GM19240 (cell line): ENCODE results near the gene HELB.

Source experiments
- DNase-seq: peaks from one replicate; pipeline ENCODE4 v3.0.0; 2011; ENCODE audit warnings: low spot score; ENCODE audit not compliant: insufficient read length

The HELB gene

DNA sequence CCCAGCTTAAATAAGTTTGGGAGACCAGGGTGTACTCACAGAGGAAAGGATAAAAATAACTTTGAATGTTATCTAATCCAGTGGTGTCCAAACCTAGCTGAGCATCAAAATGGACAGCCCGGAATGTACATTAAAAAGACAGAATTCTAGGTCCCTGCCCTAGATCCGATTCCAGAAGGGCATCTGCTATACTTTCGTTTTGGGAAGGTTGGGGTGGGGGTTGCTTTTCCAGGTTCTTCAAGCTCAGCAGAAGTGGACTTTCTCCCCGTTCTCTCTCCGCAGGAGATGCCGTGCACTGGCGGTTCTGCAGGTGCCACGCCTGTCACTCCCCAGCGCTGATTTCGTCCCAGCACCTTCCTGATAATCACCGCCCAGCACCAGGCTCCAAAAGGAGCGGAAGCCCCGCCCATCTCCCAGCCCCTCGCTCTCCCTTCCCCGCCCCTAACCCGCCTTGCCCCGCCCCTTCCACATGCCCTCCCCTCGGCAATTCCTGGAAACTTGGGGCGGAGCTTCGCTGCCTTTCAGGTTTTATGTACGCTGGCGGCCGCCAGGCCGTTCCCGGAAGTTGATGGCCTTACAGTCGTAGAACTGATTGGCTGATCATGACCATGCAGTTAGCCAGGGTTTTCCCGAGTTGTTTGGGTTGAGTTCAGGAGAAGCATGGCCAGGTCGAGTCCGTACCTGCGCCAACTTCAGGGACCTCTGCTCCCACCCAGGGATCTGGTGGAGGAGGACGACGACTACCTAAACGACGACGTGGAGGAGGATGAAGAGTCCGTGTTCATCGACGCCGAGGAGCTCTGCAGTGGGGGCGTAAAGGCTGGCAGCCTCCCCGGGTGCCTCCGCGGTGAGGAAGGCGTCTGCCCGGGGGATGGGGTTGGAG is at the start of gene HELB:
HELB (plus strand) TSS at position 550 of the 883 bp plus-strand sequence; CDS start at position 661, 111 bp downstream.
- DNase-seq, result peak; percentile 63

DNA sequence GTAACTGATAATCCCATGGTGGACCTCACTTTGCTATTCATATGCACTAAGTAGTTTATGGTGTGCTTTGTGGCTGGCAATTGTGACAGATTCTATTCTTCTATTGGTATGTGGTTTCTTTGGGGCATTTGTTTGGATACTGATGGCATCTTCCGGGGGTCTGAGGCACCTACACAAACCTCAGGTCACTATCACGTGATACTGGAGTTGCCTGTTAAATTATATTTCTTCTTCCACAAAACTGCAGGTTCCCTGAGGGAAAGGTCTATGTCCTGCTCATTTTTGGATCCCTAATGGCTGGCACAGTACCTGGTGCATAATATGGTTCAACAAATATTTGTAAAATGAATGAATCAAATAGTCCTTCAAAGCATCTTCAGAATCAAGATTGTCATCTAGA is 49.5 kb upstream of the HELB start:
- DNase-seq, result no peak

DNA sequence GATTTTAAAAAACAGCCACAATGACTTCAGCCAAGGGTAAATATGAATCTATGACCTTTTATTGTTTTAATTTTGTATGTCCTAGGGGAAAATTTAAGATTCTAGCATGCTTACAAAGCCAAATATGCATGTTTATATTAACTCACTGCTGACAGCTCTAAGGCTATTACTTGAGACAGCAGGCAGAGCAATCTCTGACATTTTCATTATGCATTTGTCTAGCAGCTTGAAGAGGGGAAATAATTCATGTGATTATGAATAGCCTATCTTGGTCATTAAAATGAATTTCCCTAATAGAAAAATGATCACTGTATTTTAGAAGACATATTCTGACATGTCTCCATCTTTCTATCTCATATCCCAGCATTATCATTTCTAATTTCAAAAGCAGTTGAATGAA is 46.6 kb upstream of the HELB start:
- DNase-seq, result no peak

DNA sequence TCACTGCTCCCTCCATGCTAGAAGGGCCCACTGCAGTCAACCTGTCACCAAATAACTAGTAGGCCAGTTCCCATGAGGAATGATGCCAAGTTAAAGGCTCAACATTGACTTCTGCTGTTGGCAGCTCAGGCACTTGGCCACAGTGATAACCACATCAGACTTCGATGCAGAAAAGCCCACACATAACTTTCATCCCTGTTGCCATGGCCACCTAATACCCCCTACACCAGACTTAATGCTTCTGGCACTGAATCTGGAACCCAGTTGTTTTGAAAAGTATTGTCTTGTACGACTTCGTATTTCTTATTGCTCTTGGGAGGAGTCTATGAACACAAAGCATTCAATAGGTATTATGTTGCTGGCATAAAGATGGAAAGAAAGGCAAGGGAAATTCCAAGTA is 44.3 kb upstream of the HELB start:
- DNase-seq, result no peak

DNA sequence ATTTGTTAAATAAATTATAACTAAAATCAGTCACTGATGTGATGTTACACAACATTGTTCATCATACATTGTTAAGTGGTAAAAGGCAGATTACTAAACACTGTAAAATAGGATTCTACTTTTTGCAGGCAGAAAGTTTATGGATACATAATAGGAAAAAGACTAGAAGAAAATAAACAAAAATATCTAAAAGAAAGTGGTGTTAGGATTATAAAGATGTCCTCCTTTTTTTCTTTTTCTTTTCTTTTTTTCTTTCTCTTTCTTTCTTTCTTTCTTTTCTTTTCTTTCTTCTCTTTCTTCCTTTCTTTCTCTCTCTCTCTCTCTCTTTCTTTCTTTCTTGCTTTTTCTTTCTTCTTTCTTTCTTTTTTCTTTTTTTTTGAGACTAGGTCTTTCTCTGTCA is 39.6 kb upstream of the HELB start:
- no peak for DNase-seq

DNA sequence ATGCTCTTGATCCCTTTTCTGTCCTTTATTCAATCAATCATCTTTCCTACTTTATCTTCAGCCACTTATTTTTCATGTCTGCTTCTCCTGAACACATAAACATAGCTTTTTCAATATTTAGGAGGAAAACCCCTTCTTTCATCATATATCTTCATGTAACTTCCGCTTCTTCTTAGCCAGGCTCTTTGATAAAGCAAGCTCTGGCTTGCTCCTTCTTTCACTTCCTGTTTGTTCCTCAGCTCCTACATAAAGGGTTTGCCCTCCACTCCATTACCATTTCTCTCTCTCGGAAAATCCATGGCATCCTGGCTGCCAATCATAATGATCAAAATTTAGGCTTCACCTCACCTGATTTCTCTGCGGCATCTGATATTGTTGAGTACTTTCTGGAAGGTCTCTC is 33.7 kb upstream of the HELB start:
- DNase-seq, result no peak

DNA sequence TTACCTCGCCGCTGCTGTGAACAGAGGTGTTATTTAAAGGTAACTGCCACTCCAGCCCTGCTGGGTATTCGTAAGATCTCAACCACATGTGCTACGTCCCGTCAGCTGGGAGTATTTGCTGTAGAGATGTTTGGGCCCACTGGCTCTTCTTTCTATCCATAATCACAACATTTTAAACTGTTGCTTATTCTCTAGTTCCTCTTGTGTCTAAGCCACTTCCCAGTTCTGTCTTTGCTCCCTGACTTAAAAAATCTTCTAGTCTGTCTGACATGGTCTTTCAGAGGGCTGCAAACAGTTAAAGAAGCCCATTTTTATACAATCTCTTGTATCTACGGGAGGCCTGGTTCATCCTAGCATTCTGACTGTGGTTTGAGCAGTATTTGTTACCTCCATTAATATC is 33.2 kb upstream of the HELB start:
- no peak for DNase-seq

DNA sequence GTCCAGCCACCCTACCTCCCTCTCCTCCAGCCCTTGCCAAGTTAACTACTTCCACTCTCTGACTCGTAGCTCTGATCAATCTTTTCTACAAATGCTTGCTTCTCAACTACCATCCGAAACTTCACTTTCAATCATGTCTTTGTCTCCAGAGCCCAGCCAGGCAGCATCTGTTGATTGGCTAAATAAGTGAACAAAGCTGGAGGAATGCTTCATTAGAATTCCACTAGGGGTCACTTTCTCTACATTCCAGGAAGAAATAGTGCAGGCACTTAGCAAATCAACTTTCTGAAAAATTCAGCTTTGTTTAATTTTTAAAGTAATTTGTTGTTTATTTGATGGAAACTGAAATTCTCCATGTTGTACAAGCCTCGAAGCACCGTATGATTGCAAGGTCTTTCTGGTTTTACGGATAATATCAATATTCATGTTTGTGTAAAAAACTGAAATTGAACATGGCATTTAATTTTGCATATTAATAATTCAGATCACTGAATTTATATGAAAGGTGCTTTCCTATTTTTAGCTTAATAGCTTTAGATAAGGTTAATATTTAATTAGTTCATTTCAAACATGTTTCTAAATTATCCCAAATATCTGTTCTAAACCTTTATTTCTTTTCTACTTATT is 32.4 kb upstream of the HELB start:
- DNase-seq, result no peak

DNA sequence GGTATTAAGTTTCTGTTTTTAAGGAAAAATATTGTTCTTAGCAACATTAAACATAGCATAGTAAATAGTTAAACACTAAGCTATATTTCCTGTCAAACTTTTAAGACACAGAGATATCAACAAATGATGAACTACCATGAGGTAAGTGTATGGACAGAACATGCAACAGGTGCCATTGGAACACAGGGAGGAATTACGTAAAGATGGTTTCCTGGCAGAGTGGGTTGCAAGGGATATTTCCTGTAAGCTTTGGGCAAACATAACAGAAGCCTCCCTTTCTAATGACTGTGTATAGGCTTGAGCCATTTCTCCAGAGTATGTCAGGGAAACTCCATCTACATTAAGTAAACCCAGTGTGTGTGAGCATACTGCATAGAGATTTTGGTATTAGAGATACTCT is 31.7 kb upstream of the HELB start:
- DNase-seq, result no peak

DNA sequence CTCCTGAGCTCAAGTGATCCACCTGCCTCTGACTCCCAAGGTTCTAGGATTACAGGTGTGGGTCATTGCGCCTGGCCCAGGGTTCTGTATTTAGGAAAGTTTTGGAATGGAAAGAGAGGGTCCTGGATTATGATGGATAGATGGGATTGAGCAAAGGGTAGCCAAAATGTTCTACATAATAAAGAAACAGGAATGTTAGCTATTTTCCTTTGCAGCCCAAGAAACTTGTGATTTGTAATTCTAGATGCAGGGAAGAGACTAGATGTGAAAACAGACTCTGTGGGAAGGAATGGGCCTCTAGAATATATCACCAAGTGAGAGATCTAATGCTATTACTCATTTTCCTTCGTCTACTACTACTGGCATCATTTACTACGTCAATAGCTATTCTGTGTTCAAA is 29.6 kb upstream of the HELB start:
- no peak for DNase-seq

DNA sequence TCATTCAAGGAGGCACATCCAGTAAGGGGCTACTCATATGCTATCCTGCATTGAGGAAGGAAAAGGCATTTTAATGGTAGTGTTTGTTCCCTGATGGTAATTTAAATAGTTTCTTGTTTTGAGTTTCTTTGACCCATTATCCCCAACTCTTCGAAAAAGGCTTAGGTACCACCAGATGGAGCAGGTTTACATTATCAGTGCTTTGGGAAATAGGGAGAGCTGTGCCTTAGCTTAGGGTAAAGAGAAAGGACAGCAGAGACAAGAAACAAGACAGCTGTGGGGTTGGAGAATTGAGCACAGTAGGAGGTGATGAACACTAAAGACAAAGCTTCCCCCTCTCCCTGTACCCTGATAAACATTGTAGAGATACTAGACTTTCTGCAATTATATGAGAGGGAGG is 29.1 kb upstream of the HELB start:
- no peak for DNase-seq

DNA sequence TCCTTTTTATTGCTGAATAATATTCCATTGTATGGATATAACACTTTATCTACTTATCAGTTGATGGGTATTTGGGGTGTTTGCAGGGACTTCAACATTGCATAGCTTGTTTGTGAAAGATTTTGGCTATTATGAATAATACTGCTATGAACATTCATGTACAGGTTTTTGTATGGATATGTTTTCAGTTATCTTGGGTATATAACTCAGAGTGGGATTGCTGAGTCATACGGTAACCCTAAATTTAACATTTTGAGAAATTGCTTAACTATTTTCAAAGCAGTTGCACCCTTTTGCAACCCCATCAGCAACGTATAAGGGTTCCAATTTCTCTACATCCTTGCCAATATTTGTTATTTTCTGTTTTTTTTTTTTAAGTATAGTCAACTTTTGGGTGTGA is 27.3 kb upstream of the HELB start:
- DNase-seq, result no peak

DNA sequence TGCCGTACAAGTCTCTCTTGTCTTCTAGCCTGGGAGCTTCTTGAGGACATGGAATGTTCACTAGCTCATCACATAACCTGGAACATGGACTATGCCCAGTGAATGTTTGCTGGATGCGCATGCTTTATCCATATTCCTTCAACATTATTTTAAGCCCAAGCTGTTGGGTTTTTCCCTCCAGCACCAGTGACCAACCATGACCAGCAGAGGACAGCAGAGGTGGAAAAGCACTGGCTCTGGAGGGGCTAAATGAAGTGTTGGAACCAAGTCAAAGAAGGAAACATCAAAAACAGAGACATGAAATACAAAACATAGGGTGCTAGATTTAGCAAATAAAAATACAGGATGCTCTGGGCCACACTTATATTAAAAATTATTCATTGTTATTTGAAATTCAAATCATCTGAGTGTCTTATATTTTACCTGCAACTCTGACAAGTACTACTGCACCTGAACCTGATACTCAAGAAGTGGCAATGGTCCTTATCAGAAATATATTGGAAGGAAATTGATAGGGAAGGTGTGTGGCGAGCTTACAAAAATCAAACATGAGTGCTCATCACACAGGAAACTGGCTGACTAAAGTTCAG is 23.1 kb upstream of the HELB start:
- DNase-seq, result no peak

DNA sequence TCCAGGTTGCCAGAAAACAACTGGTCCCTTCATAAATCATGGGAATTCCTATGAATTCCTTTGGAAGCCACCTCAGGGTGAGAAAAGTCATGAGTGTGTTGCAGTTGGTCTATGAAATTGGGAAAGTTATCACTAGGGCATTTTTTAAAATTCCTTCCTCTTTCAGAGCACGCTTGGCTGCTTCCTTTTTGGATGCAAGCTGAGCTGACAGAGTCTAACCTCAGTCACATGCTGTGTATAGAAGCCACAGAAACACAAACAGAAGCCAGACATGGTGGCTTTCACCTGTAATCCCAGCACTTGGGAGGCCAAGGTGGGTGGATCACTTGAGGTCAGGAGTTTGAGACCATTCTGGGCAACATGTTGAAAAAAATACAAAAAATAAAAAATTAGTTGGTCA is 21.7 kb upstream of the HELB start:
- DNase-seq, result no peak

DNA sequence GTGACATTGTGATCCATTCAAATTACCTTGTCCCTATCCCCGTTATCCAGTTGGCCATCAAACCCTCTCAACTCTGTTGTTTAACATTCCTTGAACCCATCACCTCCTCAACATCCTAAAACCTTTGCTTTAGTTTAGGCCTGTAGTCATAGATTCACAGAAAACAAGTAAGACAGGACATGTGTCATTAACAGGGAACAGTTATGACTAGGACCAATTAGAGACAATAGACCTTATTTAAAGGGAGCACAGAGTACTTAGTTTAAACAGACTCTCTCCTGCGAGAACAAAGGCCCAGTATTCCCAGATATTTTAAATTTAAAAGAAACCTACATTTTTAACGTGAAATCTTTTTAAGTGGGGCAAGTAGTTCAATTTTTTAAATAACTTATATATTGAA is 20.0 kb upstream of the HELB start:
- no peak for DNase-seq

DNA sequence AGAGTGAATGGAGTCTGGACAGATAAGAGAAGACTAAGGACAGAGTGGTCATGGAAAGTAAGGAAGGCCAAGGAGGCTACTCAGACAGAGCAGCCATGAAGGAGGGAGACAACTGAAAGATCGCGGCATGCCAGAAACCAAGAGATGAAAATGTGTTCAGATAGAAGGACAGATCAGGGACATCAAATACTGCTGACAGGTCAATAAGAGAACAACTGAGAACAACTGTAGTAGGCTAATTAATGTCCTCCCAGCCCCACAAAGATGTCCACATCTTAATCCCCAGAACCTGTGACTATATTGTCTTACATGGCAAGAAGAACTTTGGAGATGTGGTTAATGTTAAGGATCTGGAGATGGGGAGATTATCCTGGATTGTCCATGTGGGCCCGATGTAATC is 15.0 kb upstream of the HELB start:
- no peak for DNase-seq

DNA sequence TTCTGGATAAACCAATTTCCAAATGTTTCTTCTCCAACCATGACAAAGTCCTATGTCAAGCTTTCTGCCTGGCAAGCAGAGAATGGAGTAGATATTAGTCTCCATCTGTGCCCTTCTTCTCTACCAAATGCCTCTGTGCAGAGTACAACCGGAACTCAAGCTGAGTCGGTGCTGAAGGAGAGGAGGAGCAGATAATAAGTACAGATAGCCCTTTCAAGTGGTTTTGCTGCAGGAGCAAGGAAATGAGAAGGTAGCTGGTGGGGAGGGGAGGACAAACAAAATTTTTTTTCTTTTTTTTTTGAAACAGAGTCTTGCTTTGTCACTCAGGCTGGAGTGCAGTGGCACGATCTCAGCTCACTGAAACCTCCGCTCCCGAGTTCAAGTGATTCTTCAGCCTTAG is 14.2 kb upstream of the HELB start:
- DNase-seq, result no peak

DNA sequence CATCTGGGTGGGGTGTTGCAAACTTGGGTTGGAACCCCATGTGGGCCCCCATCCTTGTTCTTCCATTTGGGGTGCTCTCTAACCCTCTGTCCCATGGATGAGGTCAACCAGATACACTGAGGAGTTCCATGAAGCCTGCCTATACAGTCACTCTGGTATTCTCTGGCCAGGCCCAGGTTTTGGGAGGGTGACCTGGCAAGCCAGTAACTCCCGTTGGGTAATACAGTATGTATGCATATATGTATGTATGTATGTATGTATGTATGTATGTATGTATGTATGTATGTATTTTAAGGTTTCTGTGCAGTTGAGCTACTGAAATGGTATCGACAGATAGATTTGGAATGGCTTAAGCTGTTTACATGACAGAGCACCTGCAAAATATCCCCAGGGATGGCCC is 12.8 kb upstream of the HELB start:
- DNase-seq, result no peak

DNA sequence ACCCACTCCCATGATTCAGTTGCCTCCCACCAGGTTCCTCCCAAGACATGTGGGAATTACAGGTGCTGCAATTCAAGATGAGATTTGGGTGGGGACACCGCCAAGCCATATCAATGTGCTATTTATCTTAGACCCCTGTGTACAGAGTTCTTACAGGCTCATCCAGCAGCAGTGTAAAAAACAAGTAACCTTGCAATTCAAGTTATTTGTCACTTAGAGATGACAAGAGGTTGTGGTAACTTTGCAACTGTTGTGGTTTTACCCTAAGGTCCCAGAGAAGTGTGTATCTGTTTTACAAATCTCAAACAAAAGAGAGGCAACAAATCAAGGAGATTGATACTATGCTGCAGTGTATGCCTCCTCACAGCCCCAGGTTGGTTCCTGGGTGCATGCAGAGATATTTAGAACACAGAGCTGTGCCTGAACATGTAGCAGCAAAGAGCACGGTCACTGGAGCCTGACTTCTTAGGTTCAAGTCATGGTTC is 11.5 kb upstream of the HELB start:
- DNase-seq, result no peak

DNA sequence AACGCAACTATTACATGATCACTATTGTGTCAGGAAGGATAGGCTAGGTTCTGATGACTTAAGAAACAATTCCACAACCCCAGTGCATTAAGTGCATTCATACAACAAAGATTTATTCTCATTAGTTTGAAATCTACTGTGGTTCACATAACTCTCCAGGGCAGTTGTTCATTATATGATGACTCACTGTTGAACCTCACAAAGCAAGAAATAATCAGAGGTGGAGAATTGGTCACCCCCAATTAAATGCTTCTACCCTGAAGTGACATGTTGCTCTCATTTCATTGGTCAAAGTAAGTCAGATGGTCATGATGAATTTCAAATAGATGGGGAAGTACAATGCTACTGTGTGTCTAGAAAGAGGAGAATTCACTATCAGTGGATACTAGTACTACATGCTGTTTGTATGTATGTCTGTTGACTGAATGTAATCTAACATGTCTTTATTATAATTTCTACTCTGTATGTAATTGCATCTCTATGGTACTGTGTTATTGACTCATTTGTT is 6.1 kb upstream of the HELB start:
- no peak for DNase-seq

DNA sequence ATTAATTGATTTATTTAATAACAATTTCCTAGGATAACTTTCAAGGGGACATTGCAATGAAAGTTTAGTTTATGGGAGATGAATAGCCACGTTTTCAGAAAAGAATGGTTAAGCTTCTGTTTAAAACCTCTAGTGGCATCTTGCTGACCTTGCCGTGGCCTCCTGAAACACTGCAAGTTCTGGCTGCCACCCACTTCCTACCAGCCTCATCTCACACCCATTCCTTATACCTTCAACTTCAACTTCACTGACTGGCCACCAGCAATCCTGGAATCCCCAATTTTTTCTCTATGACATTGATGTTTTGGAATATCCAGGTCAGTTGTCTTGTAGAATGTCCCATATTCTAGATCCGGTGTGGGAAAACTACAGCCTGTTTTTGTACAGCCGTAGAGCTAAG is 5.2 kb upstream of the HELB start:
- DNase-seq, result no peak

DNA sequence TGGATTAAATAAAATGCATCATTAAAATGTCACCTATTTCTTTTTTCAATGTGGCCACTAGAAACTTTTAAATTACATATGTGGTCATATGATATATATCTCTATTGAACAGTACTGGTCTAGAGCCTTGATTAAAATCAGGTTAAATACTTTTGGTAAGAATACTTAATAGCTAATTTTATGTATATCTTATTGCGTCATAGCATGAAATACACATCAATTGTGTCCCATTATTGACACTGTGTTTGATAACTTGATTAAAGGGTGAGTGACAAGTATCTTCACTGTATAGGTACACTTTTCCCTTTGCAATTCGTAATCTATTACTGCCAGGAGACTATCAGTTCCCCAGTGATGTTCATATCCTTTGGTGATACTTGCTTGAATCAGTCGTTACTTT is 4.4 kb upstream of the HELB start:
- DNase-seq, result no peak

DNA sequence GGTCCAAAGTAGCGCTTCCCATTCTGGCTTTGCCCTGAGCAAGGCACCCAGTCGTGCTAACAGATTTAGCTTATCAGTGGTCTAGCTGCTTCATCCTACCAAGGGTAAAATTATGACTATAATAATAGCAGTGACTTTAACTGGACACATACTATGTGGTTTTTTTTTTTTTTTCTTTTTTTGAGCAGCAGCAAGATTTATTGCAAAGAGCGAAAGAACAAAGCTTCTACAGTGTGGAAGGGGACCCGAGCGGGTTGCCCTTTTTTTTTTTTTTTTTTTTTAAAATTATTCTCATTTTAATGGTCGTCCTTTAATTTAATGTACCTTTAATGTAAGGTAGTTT is 505 bp downstream of the HELB start:
- DNase-seq, result no peak
